Measurements from ENCODE around the gene SPDYE4. TPM values are rescaled to one million over a fixed set of nuclear protein-coding genes. Genes with fewer than 3 reads are reported as not detected.

The SPDYE4 gene
- not detected in 2 replicates for total RNA-seq (ENCODE audit: low replicate concordance)

GRCh38 chr17:8758137-8758596, at the start of gene SPDYE4:
Gene SPDYE4 (minus strand): TSS chr17:8758546. CDS start chr17:8758382, 164 bp downstream.

GRCh38 chr17:8798846-8799569, 40.7 kb upstream of the SPDYE4 start, which contains the start of gene MFSD6L:
Gene MFSD6L (minus strand): TSS chr17:8799365. CDS start chr17:8799120, 245 bp downstream.

Other genes starting within 250 kb of the SPDYE4 start
- gene MYH10, start 127.8 kb downstream of the SPDYE4 start, total RNA-seq (ENCODE audit: low replicate concordance), result 90.8 and 827 TPM in 2 replicates
- gene CCDC42, start 13.7 kb downstream of the SPDYE4 start, total RNA-seq (ENCODE audit: low replicate concordance), result 0.23 TPM in 1 of 2 replicates, not detected in the other
- not detected in 2 replicates for gene MFSD6L, start 40.8 kb upstream of the SPDYE4 start, total RNA-seq (ENCODE audit: low replicate concordance)
- not detected in 2 replicates for gene PIK3R6, start 109.1 kb upstream of the SPDYE4 start, total RNA-seq (ENCODE audit: low replicate concordance)
- not detected in 2 replicates for gene PIK3R5, start 207.2 kb upstream of the SPDYE4 start, total RNA-seq (ENCODE audit: low replicate concordance)

Data from smooth muscle cell of the coronary artery (primary cell).